GM20431 (cell line): Measurements from ENCODE around the gene MTF2.
"Not testable (repeated sequence)": the region's sequence is repeated elsewhere in the genome, so short reads cannot be mapped to it uniquely, and the experiment has no call there.

Experiments
- in situ Hi-C: fragments of 300-500 bp; cut with MseI, MboI; formaldehyde crosslinking; loops from one replicate; pipeline ENCODE4 v1.15.0; 2020; ENCODE audit warnings: low sequenced_read_pairs; ENCODE audit not compliant: unreplicated experiment

The MTF2 gene

GRCh38 chr1:93078986-93079654 is at the start of gene MTF2:
MTF2 (plus strand) TSS chr1:93079283; CDS start chr1:93079527, 244 bp downstream.
- in situ Hi-C loops = no loop called here

GRCh38 chr1:93029317-93029716 is 49.8 kb upstream of the MTF2 start:
- in situ Hi-C loops = no loop called here

- in situ Hi-C loops = not testable (repeated sequence)
Observed at GRCh38 chr1:93030191-93030590, 48.9 kb upstream of the MTF2 start.

GRCh38 chr1:93031711-93032110 is 47.4 kb upstream of the MTF2 start:
- in situ Hi-C loops = no loop called here

- in situ Hi-C loops = no loop called here
Observed at GRCh38 chr1:93033029-93033428, 46.1 kb upstream of the MTF2 start.

GRCh38 chr1:93033785-93034184 is 45.3 kb upstream of the MTF2 start:
- in situ Hi-C loops = no loop called here

GRCh38 chr1:93034397-93034796 is 44.7 kb upstream of the MTF2 start:
- in situ Hi-C loops = no loop called here

- in situ Hi-C loops = no loop called here
Observed at GRCh38 chr1:93036672-93037071, 42.4 kb upstream of the MTF2 start.

GRCh38 chr1:93042187-93043056 is 36.7 kb upstream of the MTF2 start:
- in situ Hi-C loops = no loop called here

- in situ Hi-C loops = no loop called here
Observed at GRCh38 chr1:93043057-93043557, 36.0 kb upstream of the MTF2 start.

- in situ Hi-C loops = no loop called here
Observed at GRCh38 chr1:93047618-93048017, 31.5 kb upstream of the MTF2 start.

- in situ Hi-C loops = no loop called here
Observed at GRCh38 chr1:93051961-93052360, 27.1 kb upstream of the MTF2 start.

GRCh38 chr1:93056214-93056613 is 22.9 kb upstream of the MTF2 start:
- in situ Hi-C loops = no loop called here

GRCh38 chr1:93056649-93057048 is 22.4 kb upstream of the MTF2 start:
- in situ Hi-C loops = no loop called here

- in situ Hi-C loops = no loop called here
Observed at GRCh38 chr1:93061895-93062792, 16.9 kb upstream of the MTF2 start.

GRCh38 chr1:93076268-93076667 is 2.8 kb upstream of the MTF2 start:
- in situ Hi-C loops = no loop called here

GRCh38 chr1:93078203-93078602 is 880 bp upstream of the MTF2 start:
- in situ Hi-C loops = no loop called here

GRCh38 chr1:93078638-93078985 is 471 bp upstream of the MTF2 start:
- in situ Hi-C loops = no loop called here

- in situ Hi-C loops = no loop called here
Observed at GRCh38 chr1:93079685-93080141, 630 bp downstream of the MTF2 start.

- in situ Hi-C loops = no loop called here
Observed at GRCh38 chr1:93080179-93080823, 1.2 kb downstream of the MTF2 start.
